ENCODE data around the gene ZFAND3. TPM values are rescaled to one million over a fixed set of nuclear protein-coding genes. Genes with fewer than 3 reads are reported as not detected.

The ZFAND3 gene
- total RNA-seq, 1 experiment from 2014 or later: 107 TPM

DNA sequence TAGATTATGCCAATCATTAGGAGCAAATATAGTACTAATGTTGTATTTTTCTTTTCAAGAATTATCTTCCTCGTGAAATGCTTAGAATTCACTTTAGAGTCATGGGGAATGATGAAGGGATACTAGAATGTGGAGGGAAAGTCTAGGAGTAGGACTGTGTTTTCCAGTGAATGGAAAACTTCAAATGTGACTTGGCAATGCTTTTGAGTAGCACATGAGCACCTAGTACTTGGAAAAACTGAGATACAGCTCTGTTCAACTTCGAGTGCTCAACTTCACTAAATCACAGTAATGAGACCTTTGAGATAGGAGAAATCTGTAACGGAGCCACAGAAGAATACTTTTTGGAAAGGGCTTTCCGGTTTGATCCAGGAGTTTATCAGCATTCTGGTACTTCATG, 272.9 kb downstream of the ZFAND3 start:
- Histone ChIP-seq H3K27me3 (replicated peaks; ENCODE audit: control insufficient read depth, insufficient read depth, low read length) (no peaks in the 10 kb centered on the region), H3K4me1 (no peaks in the 10 kb centered on the region), H3K36me3 (ENCODE audit: control insufficient read depth, insufficient read depth, low read length) (no peaks in the 10 kb centered on the region), H3K4me3 (ENCODE audit: low read depth, low read length) (no peak overlapping the region), H3K9me3 (no peaks in the 10 kb centered on the region)
- BruUV-seq (replicated peaks): no TSS peak
- Mint-ChIP-seq H3K27me3 (ENCODE audit: insufficient read depth, unreplicated experiment) (no peaks in the 10 kb centered on the region), H3K27ac (ENCODE audit: unreplicated experiment) (no peak overlapping the region), H3K36me3 (ENCODE audit: insufficient read depth, unreplicated experiment) (peaks cover 9% of the 10 kb centered on the region), H3K4me1 (ENCODE audit: low read depth, unreplicated experiment) (peaks cover 4% of the 10 kb centered on the region), H3K4me3 (ENCODE audit: unreplicated experiment) (no peak overlapping the region), H3K9me3 (ENCODE audit: unreplicated experiment) (no peaks in the 10 kb centered on the region)
- intact Hi-C loops (cut with micrococcal nuclease; ENCODE audit: unreplicated experiment): no loop called here
- ChIA-PET POLR2A (no interaction called here), CTCF (no interaction called here)
- DNase-seq: no peak
- no peak for TF ChIP-seq CTCF (IDR thresholded peaks at IDR 0.05; ENCODE audit: insufficient read depth in 1 of 2, low read depth in 1 of 2, low read length in 1 of 2, severe bottlenecking in 1 of 2, unreplicated experiment in 1 of 2)

DNA sequence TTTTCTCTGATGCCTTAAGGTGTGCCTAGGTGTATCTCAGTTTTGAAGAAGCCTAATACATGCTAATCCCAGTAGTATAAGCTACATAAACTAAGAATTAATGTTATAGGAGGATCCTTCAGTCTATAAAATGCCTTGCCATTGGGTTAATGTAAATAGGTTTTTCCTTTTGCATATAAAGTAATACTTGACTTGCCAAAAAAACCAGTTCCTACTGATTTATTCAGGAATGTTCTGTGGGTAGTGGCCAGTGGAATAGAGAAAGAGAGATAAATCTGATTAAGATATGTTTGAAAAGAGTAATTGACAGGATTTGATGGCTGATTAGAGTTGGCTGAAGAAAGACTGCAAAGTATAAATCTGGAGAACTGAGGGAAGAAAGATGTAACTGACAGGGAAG, 273.4 kb downstream of the ZFAND3 start:
- Mint-ChIP-seq H3K36me3 (ENCODE audit: insufficient read depth, unreplicated experiment) (peaks cover 5% of the 10 kb centered on the region), H3K9me3 (ENCODE audit: unreplicated experiment) (no peaks in the 10 kb centered on the region), H3K4me3 (ENCODE audit: unreplicated experiment) (no peak overlapping the region), H3K27me3 (ENCODE audit: insufficient read depth, unreplicated experiment) (no peaks in the 10 kb centered on the region), H3K27ac (ENCODE audit: unreplicated experiment) (no peak overlapping the region), H3K4me1 (ENCODE audit: low read depth, unreplicated experiment) (peaks cover 8% of the 10 kb centered on the region)
- no peak for DNase-seq
- Histone ChIP-seq H3K9me3 (no peaks in the 10 kb centered on the region), H3K4me3 (ENCODE audit: low read depth, low read length) (no peak overlapping the region), H3K36me3 (ENCODE audit: control insufficient read depth, insufficient read depth, low read length) (no peaks in the 10 kb centered on the region), H3K4me1 (no peaks in the 10 kb centered on the region), H3K27me3 (replicated peaks; ENCODE audit: control insufficient read depth, insufficient read depth, low read length) (no peaks in the 10 kb centered on the region)
- ChIA-PET CTCF (no interaction called here), POLR2A (no interaction called here)
- TF ChIP-seq CTCF (IDR thresholded peaks at IDR 0.05; ENCODE audit: insufficient read depth in 1 of 2, low read depth in 1 of 2, low read length in 1 of 2, severe bottlenecking in 1 of 2, unreplicated experiment in 1 of 2): no peak
- intact Hi-C loops (cut with micrococcal nuclease; ENCODE audit: unreplicated experiment): no loop called here
- no TSS peak for BruUV-seq (replicated peaks)

- Histone ChIP-seq H3K4me3 (ENCODE audit: low read depth, low read length) (no peak overlapping the region), H3K4me1 (no peaks in the 10 kb centered on the region), H3K36me3 (ENCODE audit: control insufficient read depth, insufficient read depth, low read length) (no peaks in the 10 kb centered on the region), H3K9me3 (no peaks in the 10 kb centered on the region), H3K27me3 (replicated peaks; ENCODE audit: control insufficient read depth, insufficient read depth, low read length) (no peaks in the 10 kb centered on the region)
- POLR2A ChIA-PET: no interaction called here
- CTCF ChIA-PET: interaction anchor here (0.6 kb wide), 2 partner anchors 16 to 18 kb away, joined by 3 read pairs; no protein-coding TSS in a partner anchor
- H3K4me1 Mint-ChIP-seq (ENCODE audit: low read depth, unreplicated experiment): peaks cover 8% of the 10 kb centered on the region
- DNase-seq: no peak
- TF ChIP-seq CTCF (IDR thresholded peaks at IDR 0.05; ENCODE audit: insufficient read depth in 1 of 2, low read depth in 1 of 2, low read length in 1 of 2, severe bottlenecking in 1 of 2, unreplicated experiment in 1 of 2): no peak
- no TSS peak for BruUV-seq (replicated peaks)
- intact Hi-C loops (cut with micrococcal nuclease; ENCODE audit: unreplicated experiment): no loop called here
- peaks cover 7% of the 10 kb centered on the region for H3K36me3 Mint-ChIP-seq (ENCODE audit: insufficient read depth, unreplicated experiment)
- H3K27ac Mint-ChIP-seq (ENCODE audit: unreplicated experiment): no peak overlapping the region
- no peaks in the 10 kb centered on the region for H3K9me3 Mint-ChIP-seq (ENCODE audit: unreplicated experiment)
- H3K27me3 Mint-ChIP-seq (ENCODE audit: insufficient read depth, unreplicated experiment): no peaks in the 10 kb centered on the region
- no peak overlapping the region for H3K4me3 Mint-ChIP-seq (ENCODE audit: unreplicated experiment)
Observed at GRCh38 chr6:38095054-38095453, 275.5 kb downstream of the ZFAND3 start.

Measured in Caco-2 (cell line).